BE2C (cell line): ENCODE results near the gene MRAP2.
"Not testable (repeated sequence)": the region's sequence is repeated elsewhere in the genome, so short reads cannot be mapped to it uniquely, and the experiment has no call there.

Experiments used
- DNase-seq: peaks from one replicate; pipeline ENCODE4 v3.0.0-alpha.2; 2020
- H3K27me3 ChIP-seq: fragments of 250-450 bp; sonication (Bioruptor Pico); 2 replicates; pipeline ENCODE4 v1.5.1; 2020; ENCODE audit warnings: mild to moderate bottlenecking
- H3K36me3 ChIP-seq: fragments of 250-450 bp; sonication (Bioruptor Pico); 2 replicates; pipeline ENCODE4 v1.5.1; 2020; ENCODE audit warnings: mild to moderate bottlenecking
- H3K4me1 ChIP-seq: fragments of 250-450 bp; sonication (Bioruptor Pico); 2 replicates; pipeline ENCODE4 v1.5.1; 2020
- H3K4me3 ChIP-seq: 2 replicates; pipeline ENCODE4 v1.5.1; 2011; ENCODE audit warnings: low read depth, low read length
- H3K9me3 ChIP-seq: fragments of 250-450 bp; sonication (Bioruptor Pico); 2 replicates; pipeline ENCODE4 v1.5.1; 2020
- TF ChIP-seq, protein P1 (sequence below): IDR thresholded peaks from 2 replicates; pipeline ENCODE4 v1.5.1; 2012; ENCODE audit warnings: mild to moderate bottlenecking, low read depth, low read length

MRAP2 gene

DNA sequence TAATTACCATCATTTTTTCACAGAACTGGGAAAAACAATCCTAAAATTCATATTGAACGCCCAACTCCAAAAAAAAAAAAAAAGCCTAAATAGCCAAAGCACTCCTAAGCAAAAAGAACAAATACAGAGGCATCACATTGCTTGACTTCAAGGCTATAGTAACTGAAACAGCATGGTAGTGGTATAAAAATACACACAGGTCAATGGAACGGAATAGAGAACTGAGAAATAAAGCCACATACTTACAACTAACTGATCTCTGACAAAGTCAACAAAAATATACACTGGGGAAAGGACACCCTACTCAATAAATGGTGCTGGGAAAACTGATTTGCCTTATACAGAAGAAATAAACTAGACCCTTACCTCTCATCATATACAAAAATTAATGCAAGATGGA is 89.6 kb downstream of the MRAP2 start:
- H3K4me3 ChIP-seq, result no peak overlapping the region
- H3K9me3 ChIP-seq, result no peaks in the 10 kb centered on the region
- DNase-seq, result no peak
- TF ChIP-seq, protein P1, sequence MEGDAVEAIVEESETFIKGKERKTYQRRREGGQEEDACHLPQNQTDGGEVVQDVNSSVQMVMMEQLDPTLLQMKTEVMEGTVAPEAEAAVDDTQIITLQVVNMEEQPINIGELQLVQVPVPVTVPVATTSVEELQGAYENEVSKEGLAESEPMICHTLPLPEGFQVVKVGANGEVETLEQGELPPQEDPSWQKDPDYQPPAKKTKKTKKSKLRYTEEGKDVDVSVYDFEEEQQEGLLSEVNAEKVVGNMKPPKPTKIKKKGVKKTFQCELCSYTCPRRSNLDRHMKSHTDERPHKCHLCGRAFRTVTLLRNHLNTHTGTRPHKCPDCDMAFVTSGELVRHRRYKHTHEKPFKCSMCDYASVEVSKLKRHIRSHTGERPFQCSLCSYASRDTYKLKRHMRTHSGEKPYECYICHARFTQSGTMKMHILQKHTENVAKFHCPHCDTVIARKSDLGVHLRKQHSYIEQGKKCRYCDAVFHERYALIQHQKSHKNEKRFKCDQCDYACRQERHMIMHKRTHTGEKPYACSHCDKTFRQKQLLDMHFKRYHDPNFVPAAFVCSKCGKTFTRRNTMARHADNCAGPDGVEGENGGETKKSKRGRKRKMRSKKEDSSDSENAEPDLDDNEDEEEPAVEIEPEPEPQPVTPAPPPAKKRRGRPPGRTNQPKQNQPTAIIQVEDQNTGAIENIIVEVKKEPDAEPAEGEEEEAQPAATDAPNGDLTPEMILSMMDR, result no peak
- no peaks in the 10 kb centered on the region for H3K4me1 ChIP-seq
- H3K27me3 ChIP-seq, result no peaks in the 10 kb centered on the region
- peaks cover 21% of the 10 kb centered on the region for H3K36me3 ChIP-seq

DNA sequence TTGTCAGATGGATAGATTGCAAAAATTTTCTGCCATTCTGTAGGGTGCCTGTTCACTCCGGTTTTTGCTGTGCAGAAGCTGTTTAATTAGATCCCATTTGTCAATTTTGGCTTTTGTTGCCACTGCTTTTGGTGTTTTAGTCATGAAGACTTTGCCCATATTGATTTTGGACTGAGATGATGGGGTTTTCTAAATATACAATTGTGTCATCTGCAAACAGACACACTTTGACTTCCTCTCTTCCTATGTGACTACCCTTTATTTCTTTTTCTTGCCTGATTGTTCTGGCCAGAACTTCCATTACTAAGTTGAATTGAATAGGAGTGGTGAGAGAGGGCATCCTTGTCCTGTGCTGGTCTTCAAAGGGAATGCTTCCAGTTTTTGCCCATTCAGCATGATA is 96.0 kb downstream of the MRAP2 start:
- peaks cover 20% of the 10 kb centered on the region for H3K36me3 ChIP-seq
- not testable (repeated sequence) for H3K9me3 ChIP-seq, H3K4me1 ChIP-seq, H3K4me3 ChIP-seq, DNase-seq, H3K27me3 ChIP-seq

DNA sequence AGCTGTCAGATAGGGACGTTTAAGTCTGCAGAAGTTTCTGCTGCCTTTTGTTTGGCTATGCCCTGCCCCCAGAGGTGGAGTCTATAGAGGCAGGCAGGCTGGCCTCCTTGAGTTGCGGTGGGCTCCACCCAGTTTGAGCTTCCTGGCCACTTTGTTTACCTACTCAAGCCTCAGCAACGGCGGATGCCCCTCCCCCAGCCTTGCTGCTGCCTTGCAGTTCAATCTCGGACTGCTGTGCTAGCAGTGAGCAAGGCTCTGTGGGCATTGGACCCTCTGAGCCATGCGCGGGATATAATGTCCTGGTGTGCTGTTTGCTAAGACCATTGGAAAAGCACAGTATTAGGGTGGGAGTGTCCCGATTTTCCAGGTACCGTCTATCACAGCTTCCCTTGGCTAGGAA is 99.8 kb downstream of the MRAP2 start:
- not testable (repeated sequence) for H3K4me1 ChIP-seq, DNase-seq, H3K9me3 ChIP-seq, H3K4me3 ChIP-seq, H3K36me3 ChIP-seq, H3K27me3 ChIP-seq

DNA sequence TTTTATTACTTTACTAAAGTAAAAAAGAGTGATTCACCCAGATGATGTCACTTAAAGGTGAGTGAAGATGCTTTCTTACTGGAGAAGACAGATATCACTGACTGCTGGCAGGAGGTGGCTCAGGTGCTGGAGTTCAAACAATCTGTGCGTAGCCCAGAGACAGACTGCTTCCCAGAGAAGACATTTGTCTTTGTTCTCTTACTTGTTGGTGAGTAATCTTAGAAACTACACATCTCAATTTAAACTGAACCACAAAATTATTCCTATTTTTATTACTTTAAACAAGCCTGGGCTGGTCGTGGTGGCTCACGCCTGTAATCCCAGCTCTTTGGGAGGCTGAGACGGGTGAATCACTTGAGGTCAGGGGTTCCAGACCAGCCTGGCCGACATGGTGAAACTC is 101.7 kb downstream of the MRAP2 start:
- TF ChIP-seq, protein P1, result no peak
- Histone ChIP-seq H3K27me3 (no peaks in the 10 kb centered on the region), H3K4me3 (no peak overlapping the region), H3K4me1 (no peaks in the 10 kb centered on the region), H3K9me3 (no peaks in the 10 kb centered on the region), H3K36me3 (peaks cover 10% of the 10 kb centered on the region)
- no peak for DNase-seq

DNA sequence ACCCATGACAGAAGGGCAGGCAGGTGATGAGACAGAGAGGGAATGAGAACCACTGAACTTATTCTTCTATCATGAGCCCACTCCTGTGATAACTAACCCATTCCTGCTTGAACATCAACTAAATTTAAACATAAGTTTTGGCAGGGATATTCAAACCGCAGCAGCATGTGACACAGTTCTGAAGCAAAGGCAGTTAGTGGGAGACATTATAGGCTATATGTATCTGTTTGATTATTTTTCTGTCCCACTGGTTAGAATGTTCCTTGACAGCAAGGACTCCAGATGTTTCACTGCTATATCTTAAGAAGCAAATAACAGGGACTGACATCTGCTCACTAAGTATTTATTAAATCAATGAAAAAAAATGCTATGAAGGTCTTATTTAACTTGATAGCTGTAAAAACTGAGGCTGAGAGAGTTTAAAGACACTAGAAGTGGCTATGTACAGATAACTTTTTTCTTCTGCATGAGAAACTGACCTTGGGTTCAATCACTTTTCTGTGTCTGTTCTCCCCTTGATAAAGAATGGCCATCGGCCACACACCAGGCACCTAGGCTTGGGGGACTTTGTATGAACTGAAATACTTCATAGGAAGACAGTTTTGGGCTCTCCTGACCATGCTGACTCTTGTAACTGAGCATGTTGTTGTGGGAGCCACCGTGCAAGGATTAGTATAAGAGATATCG is 102.9 kb downstream of the MRAP2 start:
- no peak overlapping the region for H3K4me3 ChIP-seq
- TF ChIP-seq, protein P1, result no peak
- no peak for DNase-seq
- H3K36me3 ChIP-seq, result peaks cover 10% of the 10 kb centered on the region
- H3K9me3 ChIP-seq, result no peaks in the 10 kb centered on the region
- no peaks in the 10 kb centered on the region for H3K4me1 ChIP-seq
- no peaks in the 10 kb centered on the region for H3K27me3 ChIP-seq

DNA sequence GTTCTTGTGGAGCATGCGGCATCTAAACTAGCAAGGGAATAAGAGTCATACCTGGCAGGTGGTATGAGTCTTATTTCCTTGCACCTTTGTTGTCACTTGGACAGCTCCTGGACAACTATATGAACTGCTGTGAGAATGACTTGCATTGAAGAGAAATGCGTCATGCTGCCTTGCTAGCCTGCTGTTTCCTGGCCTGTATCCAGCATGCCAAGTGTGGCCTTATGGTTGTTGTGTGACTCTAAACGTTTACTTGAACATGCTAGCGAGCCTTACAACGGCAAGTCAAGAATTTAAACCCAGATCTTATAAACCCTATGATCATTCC is 103.4 kb downstream of the MRAP2 start:
- Histone ChIP-seq H3K36me3 (peaks cover 10% of the 10 kb centered on the region), H3K27me3 (no peaks in the 10 kb centered on the region), H3K4me3 (no peak overlapping the region), H3K9me3 (no peaks in the 10 kb centered on the region), H3K4me1 (no peaks in the 10 kb centered on the region)
- TF ChIP-seq, protein P1, result no peak
- DNase-seq, result no peak

DNA sequence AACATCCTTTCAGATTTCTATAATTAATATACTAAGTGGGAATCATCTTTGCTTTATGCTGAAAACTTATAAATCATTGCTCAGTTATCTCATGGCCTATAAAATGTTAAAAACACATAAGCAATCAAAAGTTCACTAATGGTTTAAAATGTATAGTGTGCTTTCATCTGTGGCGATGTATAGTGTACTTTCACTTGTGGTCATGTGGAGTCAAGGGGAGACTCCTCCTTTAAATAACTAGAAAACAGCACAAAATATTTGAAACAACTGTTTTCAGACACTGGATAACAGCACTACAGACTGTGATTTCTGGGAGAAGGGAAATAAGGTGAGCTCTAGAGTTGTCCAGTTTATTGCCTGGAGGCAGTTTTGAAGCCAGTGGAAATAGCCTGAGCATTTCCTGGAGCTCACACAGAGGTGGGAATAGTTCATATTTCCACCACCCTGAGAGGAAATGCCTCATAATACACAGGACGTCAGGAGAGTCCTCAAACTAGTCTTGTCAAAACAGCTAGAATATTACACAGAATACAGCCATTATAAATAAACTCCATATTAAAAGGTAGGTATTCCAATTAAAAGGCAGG is 104.5 kb downstream of the MRAP2 start:
- DNase-seq, result no peak
- H3K9me3 ChIP-seq, result no peaks in the 10 kb centered on the region
- H3K36me3 ChIP-seq, result peaks cover 10% of the 10 kb centered on the region
- no peaks in the 10 kb centered on the region for H3K4me1 ChIP-seq
- no peak overlapping the region for H3K4me3 ChIP-seq
- no peaks in the 10 kb centered on the region for H3K27me3 ChIP-seq
- TF ChIP-seq, protein P1, result no peak
